ENCODE data around the gene BCL2A1.
"Not testable (repeated sequence)": the region's sequence is repeated elsewhere in the genome, so short reads cannot be mapped to it uniquely, and the experiment has no call there.

The BCL2A1 gene

GRCh38 chr15:79957741-79958140 lies 13.3 kb downstream of the BCL2A1 start:
- no peak for DNase-seq (ENCODE audit: low spot score)

- DNase-seq (ENCODE audit: low spot score) = no peak
Measured at GRCh38 chr15:79956354-79956939, 14.5 kb downstream of the BCL2A1 start.

GRCh38 chr15:79954661-79955060 lies 16.3 kb downstream of the BCL2A1 start:
- no peak for DNase-seq (ENCODE audit: low spot score)

GRCh38 chr15:79953951-79954444 lies 17.0 kb downstream of the BCL2A1 start:
- no peak for DNase-seq (ENCODE audit: low spot score)

GRCh38 chr15:79952329-79952728 lies 18.7 kb downstream of the BCL2A1 start:
- DNase-seq (ENCODE audit: low spot score) = no peak

- DNase-seq (ENCODE audit: low spot score) = no peak
Measured at GRCh38 chr15:79950247-79950646, 20.7 kb downstream of the BCL2A1 start.

GRCh38 chr15:79948761-79949160 lies 22.2 kb downstream of the BCL2A1 start:
- DNase-seq (ENCODE audit: low spot score) = no peak

GRCh38 chr15:79948095-79948695 lies 22.8 kb downstream of the BCL2A1 start:
- DNase-seq (ENCODE audit: low spot score) = peak; percentile 16

GRCh38 chr15:79947009-79947408 lies 24.0 kb downstream of the BCL2A1 start:
- DNase-seq (ENCODE audit: low spot score) = no peak

GRCh38 chr15:79944622-79945021 lies 26.4 kb downstream of the BCL2A1 start:
- DNase-seq (ENCODE audit: low spot score) = no peak

- peak; percentile 31 for DNase-seq (ENCODE audit: low spot score)
Measured at GRCh38 chr15:79943820-79944219, 27.2 kb downstream of the BCL2A1 start.

GRCh38 chr15:79942741-79943481 lies 28.1 kb downstream of the BCL2A1 start:
- DNase-seq (ENCODE audit: low spot score) = no peak

- DNase-seq (ENCODE audit: low spot score) = no peak
Measured at GRCh38 chr15:79939399-79939798, 31.6 kb downstream of the BCL2A1 start.

- no peak for DNase-seq (ENCODE audit: low spot score)
Measured at GRCh38 chr15:79938143-79938542, 32.9 kb downstream of the BCL2A1 start.

- DNase-seq (ENCODE audit: low spot score) = not testable (repeated sequence)
Measured at GRCh38 chr15:79935556-79936201, 35.3 kb downstream of the BCL2A1 start.

GRCh38 chr15:79933231-79933630 lies 37.8 kb downstream of the BCL2A1 start:
- no peak for DNase-seq (ENCODE audit: low spot score)

- no peak for DNase-seq (ENCODE audit: low spot score)
Measured at GRCh38 chr15:79932447-79932846, 38.5 kb downstream of the BCL2A1 start.

- no peak for DNase-seq (ENCODE audit: low spot score)
Measured at GRCh38 chr15:79930516-79930915, 40.5 kb downstream of the BCL2A1 start.

- no peak for DNase-seq (ENCODE audit: low spot score)
Measured at GRCh38 chr15:79929412-79929811, 41.6 kb downstream of the BCL2A1 start.

GRCh38 chr15:79926116-79926515 lies 44.9 kb downstream of the BCL2A1 start:
- DNase-seq (ENCODE audit: low spot score) = not testable (repeated sequence)

GRCh38 chr15:79924379-79924778 lies 46.6 kb downstream of the BCL2A1 start:
- no peak for DNase-seq (ENCODE audit: low spot score)

- peak; percentile 99 for DNase-seq (ENCODE audit: low spot score)
Measured at GRCh38 chr15:79923515-79924169, 47.4 kb downstream of the BCL2A1 start.
